Epithelial cell of prostate (primary cell): ENCODE data around the gene DAAM2.

Source experiments
- DNase-seq: peaks from one replicate; pipeline ENCODE4 v3.0.0-alpha.2; 2011; ENCODE audit warnings: low read depth, low spot score
- H3K27ac ChIP-seq: fragments of 450-650 bp; 2 replicates; pipeline ENCODE4 v1.5.1; 2017; ENCODE audit warnings: mild to moderate bottlenecking

DAAM2 gene

DNA sequence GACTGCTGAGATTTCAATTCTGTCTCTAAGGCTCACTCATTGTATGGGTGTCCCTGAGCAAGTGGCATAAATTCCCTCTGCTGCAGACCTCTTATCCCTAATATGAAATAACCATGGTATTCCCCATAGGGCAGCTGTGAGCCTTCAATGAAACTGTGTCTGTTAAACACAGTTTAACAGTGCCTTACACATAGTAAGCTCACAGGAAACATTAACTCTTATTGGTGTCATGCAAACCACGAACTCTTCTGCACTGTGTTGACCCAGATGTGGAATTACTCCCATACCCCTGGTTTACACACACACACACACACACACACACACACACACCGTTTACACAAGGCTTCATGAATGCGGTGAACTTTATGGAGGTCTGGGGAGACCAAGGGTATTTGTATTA lies 23.2 kb downstream of the DAAM2 start:
- DNase-seq = no peak
- no peak overlapping the region for H3K27ac ChIP-seq

DNA sequence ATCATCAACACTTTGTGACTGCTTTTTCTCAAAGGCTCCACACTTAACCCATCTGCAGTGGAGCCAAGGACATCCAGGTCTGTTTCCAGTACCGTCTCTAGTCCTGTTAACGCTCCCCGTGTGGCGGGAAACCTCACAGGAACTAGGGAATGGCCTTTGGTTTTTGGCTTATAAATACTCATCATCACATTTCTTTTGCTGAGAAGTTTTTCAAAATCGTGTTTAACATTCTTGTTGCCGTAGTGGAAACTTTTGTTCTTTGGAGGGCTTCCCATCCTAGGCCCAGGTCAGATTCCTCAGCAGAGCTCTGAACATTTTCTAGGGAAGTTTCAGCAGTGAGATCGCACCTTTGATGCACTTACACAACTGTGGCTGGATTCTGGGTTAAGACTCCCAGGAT lies 24.6 kb downstream of the DAAM2 start:
- H3K27ac ChIP-seq = no peak overlapping the region

DNA sequence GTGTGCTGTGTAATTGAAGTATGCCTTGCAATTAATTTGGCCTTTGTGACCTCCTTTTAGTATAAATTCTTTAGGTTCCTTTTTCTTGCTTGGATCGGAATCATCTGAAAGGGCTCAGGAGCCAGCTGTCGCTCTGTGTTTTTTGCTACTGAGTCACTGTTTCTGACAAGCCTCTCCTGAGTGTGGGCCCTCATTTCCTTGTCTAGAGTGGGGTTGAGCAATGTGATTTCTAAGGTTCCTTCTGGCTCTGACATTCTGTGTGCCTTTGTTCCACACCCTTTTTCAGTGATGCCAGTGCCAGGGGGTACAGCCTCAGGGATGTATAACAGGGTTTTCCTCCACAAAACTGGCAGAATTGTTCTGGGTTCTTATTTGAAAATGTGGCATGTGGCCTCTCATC lies 26.5 kb downstream of the DAAM2 start:
- DNase-seq = no peak
- H3K27ac ChIP-seq = no peak overlapping the region

More for the DNA sequence above, 24.6 kb downstream of the DAAM2 start:
- no peak for DNase-seq

DNA sequence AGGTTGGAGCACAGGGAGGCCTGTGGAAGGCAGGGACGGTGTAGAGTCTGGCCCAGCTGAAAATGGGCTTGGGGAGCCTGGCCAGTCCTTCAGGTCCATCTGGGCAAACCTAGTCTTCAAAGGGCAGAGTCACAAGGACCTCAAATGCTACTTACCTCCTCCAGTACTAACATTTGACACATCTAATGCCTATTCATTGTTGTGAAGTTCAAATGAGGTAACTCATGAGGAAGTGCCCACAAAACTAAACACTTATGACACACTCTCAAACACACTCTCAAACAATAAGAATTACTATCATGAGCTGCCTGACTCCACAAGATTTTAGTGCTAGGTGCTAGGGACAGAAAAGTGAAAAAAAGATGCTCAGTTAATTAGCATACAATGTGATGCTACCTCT lies 27.1 kb downstream of the DAAM2 start:
- no peak for DNase-seq
- no peak overlapping the region for H3K27ac ChIP-seq

DNA sequence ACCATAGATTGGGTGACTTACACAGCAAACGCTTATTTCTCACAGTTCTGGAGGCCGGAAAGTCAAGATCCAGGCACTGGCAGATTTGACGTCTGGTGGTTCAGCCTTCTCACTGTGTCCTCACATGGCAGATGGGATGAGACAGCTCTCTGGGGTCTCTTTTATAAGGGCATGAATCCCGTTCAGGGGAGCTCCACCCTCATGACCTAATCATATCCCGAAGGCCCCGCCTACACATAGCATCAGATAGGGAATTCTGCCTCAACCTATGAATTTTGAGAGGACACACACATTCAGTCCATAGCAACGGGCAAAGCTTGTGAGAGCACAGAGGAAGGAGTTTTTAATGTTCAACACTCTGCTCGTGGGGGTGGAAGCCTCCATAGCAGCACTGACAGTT lies 27.5 kb downstream of the DAAM2 start:
- DNase-seq = no peak
- H3K27ac ChIP-seq = no peak overlapping the region

DNA sequence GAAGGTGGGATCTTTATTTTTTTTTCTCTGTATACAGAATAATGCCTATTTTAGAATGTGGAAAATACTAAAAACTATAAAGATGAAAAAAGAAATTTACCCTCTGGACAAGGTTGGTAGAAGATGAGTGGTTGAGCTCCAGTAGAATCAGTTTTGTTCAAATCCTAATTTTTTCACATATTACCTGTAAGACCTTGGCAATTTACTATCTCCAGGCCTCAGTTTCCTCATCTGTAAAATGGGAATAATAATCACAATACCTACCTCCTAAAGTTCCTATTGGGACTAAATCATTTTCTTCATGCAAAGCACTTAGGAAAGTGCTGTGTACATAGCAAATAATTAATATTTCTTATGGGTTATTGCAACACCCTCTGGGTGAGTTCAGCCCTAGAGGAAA lies 28.4 kb downstream of the DAAM2 start:
- H3K27ac ChIP-seq = no peak overlapping the region
- DNase-seq = no peak

DNA sequence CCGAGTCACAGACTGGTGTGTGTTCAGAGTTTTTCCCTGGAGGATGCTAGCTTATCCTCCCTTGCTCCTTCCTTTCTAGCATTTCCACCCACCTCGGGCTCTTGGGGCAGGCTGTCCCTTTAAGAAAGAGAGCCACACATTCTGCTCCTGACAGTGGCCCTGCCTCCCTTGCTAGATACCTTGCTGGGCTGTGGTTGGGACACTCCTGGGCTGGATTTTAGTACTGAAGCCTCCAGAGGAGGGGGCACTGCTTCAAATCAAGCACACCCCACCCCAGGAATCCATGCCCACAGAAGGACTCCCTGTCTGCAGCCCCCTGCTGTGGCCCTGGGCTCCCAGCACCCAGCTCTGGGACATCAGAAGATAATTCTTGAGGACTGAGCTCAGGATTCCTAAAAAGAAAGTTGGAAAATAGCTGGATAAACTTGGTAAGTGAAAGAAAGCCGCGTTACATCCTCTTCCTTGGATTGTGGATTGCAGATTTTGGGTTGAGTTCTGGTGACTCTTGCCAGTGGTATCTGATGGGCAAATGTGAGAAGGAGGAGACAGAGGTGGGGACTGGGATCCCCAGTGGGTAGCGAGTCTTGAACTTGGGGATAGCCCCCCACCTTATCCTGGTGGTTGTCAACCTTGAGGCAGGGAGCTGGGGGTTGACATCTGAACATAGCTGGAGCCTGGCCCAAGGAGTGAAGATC lies 29.0 kb downstream of the DAAM2 start:
- H3K27ac ChIP-seq = no peak overlapping the region
- no peak for DNase-seq

DNA sequence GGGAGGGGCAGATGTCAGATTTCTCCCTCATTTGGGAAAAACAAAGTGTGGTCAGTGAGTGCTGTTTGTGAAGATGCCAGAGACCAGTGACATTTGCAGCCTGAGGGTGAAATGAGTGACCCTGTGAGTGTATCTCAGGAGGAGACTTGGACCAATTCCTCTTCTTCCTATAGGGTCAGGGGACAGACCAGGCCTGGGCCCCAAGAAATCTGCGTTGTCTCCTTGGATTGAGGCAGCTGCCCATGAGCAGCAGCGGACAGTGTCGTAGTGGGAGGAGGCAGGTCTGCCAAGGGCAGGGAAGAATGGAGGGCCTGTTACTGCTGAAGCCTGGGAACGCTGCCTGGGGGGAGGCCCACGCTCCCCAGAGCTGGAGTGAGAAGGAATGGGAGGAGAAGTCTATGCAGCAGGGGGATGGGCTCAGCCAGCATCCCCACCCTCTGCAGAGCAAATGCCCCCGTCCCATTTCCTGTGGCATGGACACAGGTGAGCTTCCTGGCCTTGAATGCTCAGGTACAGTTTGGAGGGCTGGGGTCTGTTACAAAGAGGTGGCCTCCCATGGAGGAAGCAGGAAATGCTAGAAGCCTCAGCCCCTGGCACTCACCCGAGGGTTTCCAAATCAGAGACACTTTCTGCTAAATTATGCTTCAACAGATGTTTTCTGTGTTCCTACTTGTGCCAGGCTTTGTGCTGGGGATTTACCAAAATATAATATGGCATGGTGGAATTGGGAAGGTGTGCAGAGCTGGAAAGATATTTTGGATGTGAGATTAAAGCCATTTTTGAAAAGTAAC lies 29.8 kb downstream of the DAAM2 start:
- no peak for DNase-seq
- H3K27ac ChIP-seq = no peak overlapping the region

DNA sequence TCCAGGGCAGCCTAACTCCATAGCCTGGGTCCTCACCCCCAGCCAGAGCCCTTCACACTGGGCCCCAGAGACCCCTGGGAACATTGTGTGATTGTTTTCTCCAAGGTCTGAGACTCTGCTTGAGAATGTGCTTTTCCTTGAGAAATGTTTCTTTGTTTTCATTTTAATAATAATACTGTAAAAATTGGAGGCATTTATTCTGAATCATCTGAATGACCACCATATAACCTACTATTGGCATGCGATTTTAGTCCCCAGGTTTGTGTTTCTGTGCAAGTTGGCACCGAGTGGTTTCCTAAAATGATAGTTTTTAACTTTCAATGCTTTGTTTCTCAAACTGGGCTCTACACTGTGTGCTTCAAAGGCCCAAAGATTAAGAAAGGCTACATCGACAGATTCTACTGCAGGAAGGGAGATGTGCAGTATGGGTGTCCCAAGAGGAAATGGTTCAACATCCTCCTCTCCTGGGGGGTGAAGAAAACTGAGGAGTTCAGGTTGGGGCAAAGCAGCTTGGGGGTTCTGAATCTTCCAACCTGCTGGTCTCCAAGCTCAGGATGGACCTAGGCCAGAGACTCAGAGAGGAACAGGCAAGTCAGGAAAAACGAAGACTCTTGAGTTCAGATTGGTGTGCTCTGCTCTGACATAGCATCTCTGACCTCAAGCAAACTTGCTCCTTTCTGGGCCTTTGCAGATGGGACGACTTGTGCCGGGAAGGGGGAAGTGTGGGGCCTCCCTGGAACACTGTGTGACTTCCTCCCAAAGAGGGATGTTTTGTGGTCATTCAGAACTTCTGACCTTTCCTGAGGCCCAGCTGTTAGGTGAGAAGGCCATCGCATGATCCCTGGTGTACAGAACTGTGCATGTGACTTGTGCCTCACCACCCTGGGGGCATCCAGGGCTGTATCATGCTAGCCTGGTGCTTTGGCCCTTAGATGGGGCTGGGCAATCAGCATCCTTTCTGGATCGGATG lies 31.0 kb downstream of the DAAM2 start:
- DNase-seq = no peak
- H3K27ac ChIP-seq = no peak overlapping the region

DNA sequence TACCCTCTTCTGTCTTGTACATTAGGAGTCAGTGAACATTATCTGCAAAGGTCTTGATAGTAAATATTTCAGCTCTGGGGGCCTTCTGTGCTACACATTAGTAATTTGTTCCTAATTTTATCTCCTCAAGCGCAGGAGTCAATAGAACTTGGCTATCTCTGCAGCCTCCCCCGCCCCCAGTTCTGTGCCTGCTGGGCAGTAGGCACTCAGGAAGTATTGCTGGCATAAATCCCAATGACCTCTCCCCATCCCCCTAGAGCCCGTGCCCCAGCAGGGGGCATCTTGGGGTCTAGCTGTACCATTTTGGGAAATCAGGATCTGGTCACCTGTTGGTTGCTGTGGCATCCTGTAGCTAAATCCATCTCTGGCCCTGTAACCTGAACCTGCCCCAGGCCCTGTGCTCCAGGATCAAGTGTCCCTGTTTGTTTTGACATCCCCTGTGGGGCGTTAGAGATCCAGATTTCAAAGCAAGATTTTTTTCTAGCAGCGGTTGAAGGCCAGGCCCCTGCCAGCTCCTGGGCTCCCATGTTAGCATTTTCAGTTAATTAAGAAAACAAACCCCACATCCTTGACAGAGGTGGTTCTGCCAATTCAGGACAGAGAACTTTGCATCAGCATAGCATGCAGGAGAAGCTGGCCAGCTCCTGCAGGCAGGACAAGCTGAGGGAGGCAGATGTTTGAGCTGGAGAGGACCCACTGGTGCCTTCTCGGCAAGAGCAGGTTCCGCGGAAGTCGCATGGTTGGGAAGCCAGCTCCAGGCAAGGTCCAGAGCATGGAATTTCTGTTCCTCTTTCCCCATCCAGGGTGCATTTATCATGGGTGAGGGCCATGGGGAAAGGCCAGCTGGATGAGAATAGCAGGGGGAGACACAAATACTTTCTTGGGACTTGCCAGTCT lies 32.1 kb downstream of the DAAM2 start:
- no peak for DNase-seq
- H3K27ac ChIP-seq = no peak overlapping the region

DNA sequence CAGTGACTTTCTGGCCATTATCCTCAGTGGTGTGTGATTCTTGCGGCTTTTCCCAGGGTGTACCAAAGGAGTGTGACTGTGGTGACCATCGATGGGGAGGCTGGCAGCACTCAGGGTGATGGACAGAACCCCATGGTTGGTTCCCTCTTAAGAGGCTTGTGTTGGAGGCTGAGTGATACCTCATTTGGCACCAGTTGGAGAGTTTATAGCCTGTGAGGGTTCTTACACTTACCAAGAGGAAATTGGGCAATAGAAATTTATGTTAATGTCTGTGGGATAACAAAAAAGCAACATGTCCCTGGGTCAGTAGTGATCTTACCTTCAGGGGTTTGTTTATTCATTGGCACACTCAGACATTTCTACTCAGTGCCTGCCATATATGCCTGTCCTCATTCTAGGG lies 37.2 kb downstream of the DAAM2 start:
- DNase-seq = no peak
- no peak overlapping the region for H3K27ac ChIP-seq

DNA sequence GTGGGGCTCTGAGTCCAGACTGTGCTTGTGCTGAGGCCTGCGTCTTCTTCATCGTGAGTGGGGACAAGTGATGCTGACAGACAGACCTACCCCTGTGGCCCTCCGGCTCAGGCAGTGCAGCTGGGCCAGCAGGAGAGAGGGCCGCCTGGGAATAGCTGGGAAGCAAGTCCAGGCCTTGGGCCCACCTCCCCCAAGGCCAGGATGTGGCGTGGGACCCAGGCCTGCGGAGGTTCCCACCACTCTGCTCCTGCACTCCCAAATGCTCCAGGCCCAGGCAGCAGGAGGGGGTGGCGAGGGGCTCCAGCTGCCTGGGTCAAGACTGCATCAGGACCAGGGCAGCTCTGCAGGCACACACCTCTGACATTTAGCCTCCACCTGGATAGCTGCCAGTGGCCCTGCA lies 38.3 kb downstream of the DAAM2 start:
- DNase-seq = no peak
- H3K27ac ChIP-seq = no peak overlapping the region

DNA sequence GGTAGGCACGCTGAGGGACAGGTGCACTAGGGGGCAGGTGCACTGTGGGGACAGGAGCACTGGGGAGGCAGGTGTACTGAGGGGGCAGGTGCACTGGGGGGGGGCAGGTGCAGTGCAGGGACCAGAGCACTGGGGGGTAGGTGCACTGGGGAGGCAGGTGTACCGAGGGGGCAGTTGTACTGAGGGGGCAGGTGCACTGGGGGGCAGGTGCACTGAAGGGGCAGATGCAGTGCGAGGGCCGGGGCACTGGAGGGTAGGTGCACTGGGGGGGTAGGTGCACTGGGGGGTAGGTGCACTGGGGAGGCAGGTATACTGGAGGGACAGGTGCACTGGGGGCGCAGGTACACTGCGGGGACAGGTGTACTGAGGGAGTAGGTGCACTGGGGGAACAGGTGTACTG lies 39.5 kb downstream of the DAAM2 start:
- no peak overlapping the region for H3K27ac ChIP-seq
- no peak for DNase-seq

DNA sequence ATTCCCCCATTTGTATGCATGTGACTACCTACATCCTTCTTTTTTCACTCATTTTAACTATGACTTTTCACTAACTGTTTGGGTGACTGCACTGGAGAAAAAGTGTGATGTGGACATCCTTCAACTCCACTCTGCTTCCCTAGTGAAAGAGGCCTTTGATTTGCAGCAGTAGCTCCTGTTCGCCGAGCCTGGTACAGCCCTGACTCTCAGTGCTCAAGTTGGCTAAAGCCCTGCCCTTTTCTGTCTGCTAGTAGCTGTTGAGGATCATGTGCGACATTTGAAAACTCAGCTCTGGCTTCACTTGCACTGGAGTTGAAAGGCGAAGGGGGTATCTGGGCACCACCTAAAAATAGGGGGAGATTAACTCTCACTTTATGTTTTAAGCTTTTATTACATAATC lies 42.1 kb downstream of the DAAM2 start:
- H3K27ac ChIP-seq = no peak overlapping the region
- no peak for DNase-seq

DNA sequence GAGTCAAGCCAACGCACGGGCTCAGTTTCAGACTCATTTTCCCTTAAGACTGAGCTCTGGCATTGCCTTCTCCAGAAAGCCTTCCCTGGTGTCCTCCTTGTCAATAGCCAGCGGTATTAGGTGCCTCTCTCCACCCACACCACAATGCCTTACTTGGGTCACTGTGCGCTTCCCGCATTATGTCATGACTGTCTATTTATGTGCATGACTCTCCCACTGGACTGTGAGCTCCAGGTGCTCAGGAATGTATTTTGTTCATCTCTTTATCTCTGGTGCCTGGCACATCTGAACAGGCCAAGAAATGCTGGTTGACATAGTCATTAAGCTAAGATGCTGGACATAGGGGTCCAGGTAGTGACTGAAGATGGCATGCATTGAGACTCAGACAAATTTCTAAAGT lies 42.7 kb downstream of the DAAM2 start:
- no peak for DNase-seq
- H3K27ac ChIP-seq = no peak overlapping the region

DNA sequence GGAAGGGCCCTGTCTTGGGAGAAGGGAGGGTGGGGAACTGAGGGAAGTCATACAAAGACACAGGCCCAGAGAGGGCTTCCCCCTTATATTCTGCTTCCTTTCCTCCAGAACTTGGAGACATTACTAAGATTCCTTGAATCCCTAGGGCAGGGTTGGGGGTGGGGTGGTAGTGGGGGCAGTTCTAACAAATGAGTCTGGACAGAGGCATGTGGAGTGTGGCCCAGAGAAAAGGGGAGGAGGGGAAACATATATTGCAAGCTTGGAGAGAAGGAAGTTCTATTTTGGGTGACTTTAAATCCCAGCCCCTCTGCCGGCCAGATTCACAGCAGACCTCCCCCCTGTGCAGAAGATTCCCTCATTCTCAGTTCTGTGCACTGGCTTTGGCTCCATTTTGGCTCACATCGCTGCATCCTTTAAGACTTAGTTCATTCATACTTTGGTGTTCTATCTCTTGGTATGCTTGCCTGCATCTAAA lies 43.7 kb downstream of the DAAM2 start:
- no peak overlapping the region for H3K27ac ChIP-seq
- no peak for DNase-seq

DNA sequence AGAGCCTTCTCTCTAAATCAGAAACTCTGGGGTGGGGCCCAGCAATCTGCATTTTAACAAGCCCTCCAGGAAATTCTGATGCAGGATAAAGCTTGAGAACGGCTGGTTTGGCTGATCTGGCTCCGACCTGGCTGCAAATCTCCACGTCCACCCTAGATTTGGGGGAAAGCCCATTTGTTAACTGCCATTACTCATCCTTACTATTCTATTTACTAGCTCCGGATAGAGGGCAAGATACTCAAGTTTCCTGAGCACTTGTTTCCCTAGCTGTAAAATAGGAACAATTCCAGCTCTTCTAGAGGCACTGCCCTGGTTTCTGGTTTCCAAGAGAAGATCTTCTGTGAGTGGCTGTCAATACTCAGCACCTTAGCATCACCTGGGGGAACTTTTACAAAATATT lies 44.4 kb downstream of the DAAM2 start:
- DNase-seq = no peak
- H3K27ac ChIP-seq = no peak overlapping the region

DNA sequence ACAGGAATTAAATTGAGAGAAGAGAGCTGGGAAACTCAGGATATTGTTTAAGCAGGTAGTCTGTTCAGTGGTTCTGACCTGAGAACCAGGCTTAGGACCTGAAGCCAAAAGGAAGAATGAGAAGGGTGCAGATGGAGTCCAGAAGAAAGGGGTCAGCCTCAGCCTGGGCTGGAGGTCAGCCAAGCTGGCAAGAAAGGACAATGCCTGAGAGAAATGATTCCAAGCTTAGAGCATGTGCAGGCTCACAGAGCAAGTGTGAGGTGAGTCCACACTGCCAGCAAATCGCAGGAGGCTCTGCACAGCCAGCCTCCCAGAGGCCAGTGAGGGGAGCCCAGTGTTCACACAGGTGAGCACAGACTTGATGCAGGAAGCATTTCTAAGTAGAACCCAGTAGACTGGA lies 47.3 kb downstream of the DAAM2 start:
- no peak for DNase-seq
- H3K27ac ChIP-seq = no peak overlapping the region

DNA sequence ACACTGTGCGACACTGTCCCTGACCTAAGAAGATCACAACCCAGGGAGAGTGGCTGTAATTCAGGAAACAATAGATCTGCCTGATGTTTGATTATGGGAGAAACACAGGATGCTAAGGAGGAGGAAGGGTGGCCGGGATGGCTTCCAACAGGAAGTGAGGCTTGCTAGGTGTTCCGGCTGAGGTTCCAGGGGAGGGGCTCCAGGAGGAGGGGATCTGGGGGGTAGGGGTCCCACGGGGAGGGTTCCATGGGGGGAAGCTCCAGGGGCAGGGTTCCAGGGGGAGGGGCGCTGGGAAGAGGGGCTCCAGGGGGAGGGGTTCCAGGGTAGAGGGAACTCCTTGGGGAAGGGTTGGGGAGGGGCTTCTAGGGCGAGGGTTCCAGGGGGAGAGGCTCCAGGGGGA lies 48.6 kb downstream of the DAAM2 start:
- DNase-seq = no peak
- H3K27ac ChIP-seq = no peak overlapping the region

DNA sequence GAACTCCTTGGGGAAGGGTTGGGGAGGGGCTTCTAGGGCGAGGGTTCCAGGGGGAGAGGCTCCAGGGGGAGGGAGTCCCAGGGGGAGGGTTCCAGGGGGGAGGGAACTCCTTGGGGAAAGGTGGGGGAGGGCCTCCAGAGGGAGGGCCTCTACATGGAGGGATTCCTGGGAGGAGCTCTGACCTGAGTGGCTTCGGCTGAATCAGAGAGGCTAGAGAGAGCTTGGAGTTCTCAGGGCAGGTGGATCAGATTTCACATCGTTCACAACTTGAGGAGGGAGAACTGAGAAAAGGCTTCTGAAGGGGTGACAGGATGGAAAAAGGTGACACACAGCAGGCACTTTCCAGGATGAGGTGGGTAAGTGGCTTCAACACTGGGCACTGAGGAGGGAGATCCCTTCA lies 49.1 kb downstream of the DAAM2 start:
- H3K27ac ChIP-seq = no peak overlapping the region
- DNase-seq = no peak
